COLO668 (cell line): ENCODE measurements around the gene CDH18.
A peak's percentile ranks its signal among the peaks of the same experiment; 100 is the strongest.

Source experiments
- DNase-seq: peaks from one replicate; lab custom pipeline; 2025; ENCODE audit not compliant: unreplicated experiment; lab: John Stamatoyannopoulos, UW

Gene CDH18

GRCh38 chr5:19987612-19988361 lies at the start of gene CDH18:
Gene CDH18 (minus strand): TSS chr5:19988200. CDS start chr5:19838986, 149,214 bp downstream.
- DNase-seq = peak; percentile 68

GRCh38 chr5:20034717-20035116 lies 46.7 kb upstream of the CDH18 start:
- DNase-seq = no peak

GRCh38 chr5:20033881-20034280 lies 45.9 kb upstream of the CDH18 start:
- no peak for DNase-seq

GRCh38 chr5:20032896-20033295 lies 44.9 kb upstream of the CDH18 start:
- DNase-seq = no peak

- DNase-seq = no peak
These were observed 42.1 kb upstream of the CDH18 start for GRCh38 chr5:20030125-20030524.

GRCh38 chr5:20029266-20029665 lies 41.3 kb upstream of the CDH18 start:
- no peak for DNase-seq

GRCh38 chr5:20028506-20028905 lies 40.5 kb upstream of the CDH18 start:
- no peak for DNase-seq

- DNase-seq = no peak
These were observed 35.7 kb upstream of the CDH18 start for GRCh38 chr5:20023686-20024180.

GRCh38 chr5:20020247-20020646 lies 32.2 kb upstream of the CDH18 start:
- no peak for DNase-seq

- DNase-seq = no peak
These were observed 29.0 kb upstream of the CDH18 start for GRCh38 chr5:20017021-20017420.

- no peak for DNase-seq
These were observed 12.4 kb upstream of the CDH18 start for GRCh38 chr5:20000416-20000815.

- DNase-seq = no peak
These were observed 457 bp upstream of the CDH18 start for GRCh38 chr5:19988457-19988856.

GRCh38 chr5:19986806-19987205 lies 1.2 kb downstream of the CDH18 start:
- DNase-seq = no peak

- DNase-seq = no peak
These were observed 1.9 kb downstream of the CDH18 start for GRCh38 chr5:19986031-19986619.

- no peak for DNase-seq
These were observed 9.5 kb downstream of the CDH18 start for GRCh38 chr5:19978476-19978875.

- DNase-seq = no peak
These were observed 10.9 kb downstream of the CDH18 start for GRCh38 chr5:19977099-19977498.

- DNase-seq = no peak
These were observed 12.2 kb downstream of the CDH18 start for GRCh38 chr5:19975795-19976194.

- DNase-seq = no peak
These were observed 27.5 kb downstream of the CDH18 start for GRCh38 chr5:19960451-19960850.

- no peak for DNase-seq
These were observed 28.1 kb downstream of the CDH18 start for GRCh38 chr5:19959830-19960384.

GRCh38 chr5:19950897-19951296 lies 37.1 kb downstream of the CDH18 start:
- no peak for DNase-seq

- no peak for DNase-seq
These were observed 47.8 kb downstream of the CDH18 start for GRCh38 chr5:19940192-19940591.

GRCh38 chr5:19930451-19930850 lies 57.5 kb downstream of the CDH18 start:
- no peak for DNase-seq
